PC-9 (cell line): ENCODE results near the gene PLEKHH3. TPM values are rescaled to one million over a fixed set of nuclear protein-coding genes. Genes with fewer than 3 reads are reported as not detected.
"Not testable (repeated sequence)": the region's sequence is repeated elsewhere in the genome, so short reads cannot be mapped to it uniquely, and the experiment has no call there.

Experiments used
- BruUV-seq: library from RNA; stranded (reverse); fragments of 400-500 nt; replicated peaks from 2 replicates; lab custom pipeline; 2021; lab: Mats Ljungman, UMichigan
- CTCF ChIA-PET: fragments of 300-600 bp; sonication (Branson Sonifier 250); formaldehyde crosslinking; loops from one replicate; lab custom pipeline; 2022; ENCODE audit warnings: antibody characterized with exemption; lab: Charles Lee
- POLR2A ChIA-PET: fragments of 300-600 bp; sonication (Branson Sonifier 250); formaldehyde crosslinking; loops from one replicate; lab custom pipeline; 2022; ENCODE audit warnings: antibody characterized with exemption; ENCODE audit not compliant: unreplicated experiment; lab: Charles Lee
- DNase-seq, 2 experiments: peaks; one replicate each; pipeline versions ENCODE4 v3.0.0 to v3.0.0-alpha.2; 2015 to 2022; ENCODE audit warnings: mixed read lengths in 1 of 2
- H2AFZ ChIP-seq: fragments of 200-600 bp; sonication (generic); 2 replicates; pipeline ENCODE4 v1.8.1; 2017; ENCODE audit warnings: antibody characterized with exemption
- H3F3A ChIP-seq: fragments of 200-600 bp; sonication (generic); 2 replicates; pipeline ENCODE4 v1.8.1; 2017; ENCODE audit warnings: antibody characterized with exemption, mild to moderate bottlenecking, low read depth; ENCODE audit not compliant: insufficient read depth
- H3K27ac ChIP-seq: fragments of 200-600 bp; sonication (generic); 2 replicates; pipeline ENCODE4 v1.6.1; 2016; ENCODE audit warnings: mixed run types
- H3K27me3 ChIP-seq: fragments of 200-600 bp; sonication (generic); 2 replicates; pipeline ENCODE4 v1.6.1; 2016; ENCODE audit warnings: low read depth, mixed run types; ENCODE audit not compliant: insufficient read depth
- H3K36me3 ChIP-seq: fragments of 200-600 bp; sonication (generic); 2 replicates; pipeline ENCODE4 v1.6.1; 2016; ENCODE audit warnings: low read depth, mixed run types
- H3K4me1 ChIP-seq: fragments of 200-600 bp; sonication (generic); replicated peaks from 2 replicates; pipeline ENCODE4 v1.6.1; 2016; ENCODE audit warnings: mixed run types; ENCODE audit not compliant: insufficient read depth
- H3K4me2 ChIP-seq: fragments of 200-600 bp; sonication (generic); 2 replicates; pipeline ENCODE4 v1.6.1; 2017; ENCODE audit warnings: mixed run types
- H3K4me3 ChIP-seq: fragments of 200-600 bp; sonication (generic); 2 replicates; pipeline ENCODE4 v1.6.1; 2016; ENCODE audit warnings: mixed run types
- H3K79me2 ChIP-seq: fragments of 200-600 bp; sonication (generic); 2 replicates; pipeline ENCODE4 v1.6.1; 2017; ENCODE audit warnings: low read depth, mixed run types
- H3K9me2 ChIP-seq: fragments of 200-600 bp; sonication (generic); 2 replicates; pipeline ENCODE4 v1.8.1; 2017; ENCODE audit warnings: mild to moderate bottlenecking; ENCODE audit not compliant: insufficient read depth
- H3K9me3 ChIP-seq: fragments of 200-600 bp; sonication (generic); 2 replicates; pipeline ENCODE4 v1.8.1; 2016; ENCODE audit warnings: low read depth; ENCODE audit not compliant: insufficient read depth
- H4K20me1 ChIP-seq: fragments of 200-600 bp; sonication (generic); 2 replicates; pipeline ENCODE4 v1.8.1; 2017; ENCODE audit not compliant: insufficient read depth
- CTCF ChIP-seq: fragments of 200-600 bp; sonication (generic); conservative IDR thresholded peaks from 2 replicates; pipeline ENCODE4 v1.6.1; 2017; ENCODE audit warnings: mixed run types, antibody characterized with exemption, mild to moderate bottlenecking, moderate library complexity
- EZH2 ChIP-seq: fragments of 200-600 bp; sonication (generic); IDR thresholded peaks from 2 replicates; pipeline ENCODE4 v1.8.0; 2017; ENCODE audit warnings: antibody characterized with exemption, low read depth
- intact Hi-C: fragments of 100-400 bp; cut with micrococcal nuclease; formaldehyde crosslinking; loops from one replicate; pipeline ENCODE4 v1.10.0; 2022; ENCODE audit not compliant: unreplicated experiment
- total RNA-seq: library from RNA; stranded (reverse); gene quantifications from 2 replicates; pipeline ENCODE4 v1.2.3, GENCODE V29; 2021

The PLEKHH3 gene
- total RNA-seq, 1 experiment from 2014 or later: 22.5 TPM

- no peaks in the 10 kb centered on the region for H3K9me3 ChIP-seq
- no peaks in the 10 kb centered on the region for H3K9me2 ChIP-seq
- H3F3A ChIP-seq: peaks cover 9% of the 10 kb centered on the region
- DNase-seq: peak in 1 of 2 experiments; percentile 42
- CTCF ChIA-PET: no interaction called here
- no peak overlapping the region for H3K4me2 ChIP-seq
- no peaks in the 10 kb centered on the region for H3K79me2 ChIP-seq
- H4K20me1 ChIP-seq: no peaks in the 10 kb centered on the region
- H3K4me1 ChIP-seq: peaks cover 3% of the 10 kb centered on the region
- H3K36me3 ChIP-seq: no peaks in the 10 kb centered on the region
- H3K27ac ChIP-seq: no peak overlapping the region
- POLR2A ChIA-PET: no interaction called here
- BruUV-seq: no TSS peak
- no peak for TF ChIP-seq EZH2
- no peak for TF ChIP-seq CTCF
- no peaks in the 10 kb centered on the region for H3K27me3 ChIP-seq
- no peak overlapping the region for H2AFZ ChIP-seq
- intact Hi-C loops: no loop called here
- H3K4me3 ChIP-seq: no peak overlapping the region
These were observed 47.3 kb downstream of the PLEKHH3 start for GRCh38 chr17:42629411-42630009.

- H3K27me3 ChIP-seq, intact Hi-C loops, H2AFZ ChIP-seq, H3K79me2 ChIP-seq, H3K4me2 ChIP-seq, CTCF ChIA-PET, H4K20me1 ChIP-seq, BruUV-seq, H3K36me3 ChIP-seq, H3K9me3 ChIP-seq, H3K4me3 ChIP-seq, POLR2A ChIA-PET, H3K27ac ChIP-seq, H3K9me2 ChIP-seq: not testable (repeated sequence)
- H3F3A ChIP-seq: peaks cover 22% of the 10 kb centered on the region
- H3K4me1 ChIP-seq: peaks cover 17% of the 10 kb centered on the region
- peak in 1 of 2 experiments; percentile 9 for DNase-seq
These were observed 49.6 kb downstream of the PLEKHH3 start for GRCh38 chr17:42627032-42627764.

GRCh38 chr17:42623732-42624596, 52.8 kb downstream of the PLEKHH3 start:
- TF ChIP-seq EZH2 (no peak), CTCF (no peak)
- intact Hi-C loops: loop anchor here (5.0 kb wide), 1 partner anchor 33 kb away; the partner anchor contains the start of gene TUBG2
- Histone ChIP-seq H3K4me2 (peak overlapping the region; percentile 17; the same call in 1 of the 2 replicates), H3K9me3 (no peaks in the 10 kb centered on the region), H4K20me1 (no peaks in the 10 kb centered on the region), H3K79me2 (no peaks in the 10 kb centered on the region), H3K4me1 (peaks cover 22% of the 10 kb centered on the region), H3K27me3 (no peaks in the 10 kb centered on the region), H3K27ac (peak overlapping the region; percentile 24; the same call in 1 of the 2 replicates), H3K9me2 (no peaks in the 10 kb centered on the region), H2AFZ (no peak overlapping the region), H3K4me3 (no peak overlapping the region), H3K36me3 (no peaks in the 10 kb centered on the region), H3F3A (peaks cover 27% of the 10 kb centered on the region)
- BruUV-seq: no TSS peak
- POLR2A ChIA-PET: interaction anchor here (0.6 kb wide), 1 partner anchor 290 kb away, joined by 13 read pairs; no protein-coding TSS in a partner anchor
- DNase-seq: peak; percentile 64 to 92
- CTCF ChIA-PET: interaction anchor here (0.6 kb wide), 1 partner anchor 193 kb away, joined by 3 read pairs; no protein-coding TSS in a partner anchor
